ENCODE data around the gene SIDT2.
A peak's percentile ranks its signal among the peaks of the same experiment; 100 is the strongest.

Gene SIDT2

GRCh38 chr11:117223741-117224689 is 45.5 kb downstream of the SIDT2 start:
- no peak for DNase-seq

GRCh38 chr11:117225553-117226170 is 47.1 kb downstream of the SIDT2 start:
- no peak for DNase-seq

- DNase-seq, result peak; percentile 37
Measured at GRCh38 chr11:117226388-117227385, 48.1 kb downstream of the SIDT2 start.

GRCh38 chr11:117228091-117228490 is 49.5 kb downstream of the SIDT2 start:
- DNase-seq, result no peak

GRCh38 chr11:117229411-117229810 is 50.9 kb downstream of the SIDT2 start:
- DNase-seq, result no peak

- no peak for DNase-seq
Measured at GRCh38 chr11:117229931-117230285, 51.4 kb downstream of the SIDT2 start.

- peak; percentile 42 for DNase-seq
Measured at GRCh38 chr11:117230286-117230961, 51.9 kb downstream of the SIDT2 start.

GRCh38 chr11:117230999-117231841 is 52.7 kb downstream of the SIDT2 start:
- DNase-seq, result no peak

- DNase-seq, result no peak
Measured at GRCh38 chr11:117231842-117232091, 53.2 kb downstream of the SIDT2 start, which contains the start of gene PCSK7. PCSK7 (minus strand) TSS chr11:117232073; CDS start chr11:117229844, 2,229 bp downstream.

GRCh38 chr11:117232092-117232878 is 53.7 kb downstream of the SIDT2 start, which contains the start of gene RNF214:
RNF214 (plus strand) TSS chr11:117232671; CDS start chr11:117234273, 1,602 bp downstream.
- peak; percentile 68 for DNase-seq

GRCh38 chr11:117232911-117233409 is 54.4 kb downstream of the SIDT2 start:
- DNase-seq, result no peak

- no peak for DNase-seq
Measured at GRCh38 chr11:117238221-117238620, 59.7 kb downstream of the SIDT2 start.

GRCh38 chr11:117239295-117239694 is 60.8 kb downstream of the SIDT2 start:
- no peak for DNase-seq
